Measurements from ENCODE around the gene PCDHGB6. TPM values are rescaled to one million over a fixed set of nuclear protein-coding genes. Genes with fewer than 3 reads are reported as not detected.
A peak's percentile ranks its signal among the peaks of the same experiment; 100 is the strongest.
"Not testable (repeated sequence)": the region's sequence is repeated elsewhere in the genome, so short reads cannot be mapped to it uniquely, and the experiment has no call there.

Gene PCDHGB6
- total RNA-seq, 1 experiment from 2014 or later: 0.23 TPM

DNA sequence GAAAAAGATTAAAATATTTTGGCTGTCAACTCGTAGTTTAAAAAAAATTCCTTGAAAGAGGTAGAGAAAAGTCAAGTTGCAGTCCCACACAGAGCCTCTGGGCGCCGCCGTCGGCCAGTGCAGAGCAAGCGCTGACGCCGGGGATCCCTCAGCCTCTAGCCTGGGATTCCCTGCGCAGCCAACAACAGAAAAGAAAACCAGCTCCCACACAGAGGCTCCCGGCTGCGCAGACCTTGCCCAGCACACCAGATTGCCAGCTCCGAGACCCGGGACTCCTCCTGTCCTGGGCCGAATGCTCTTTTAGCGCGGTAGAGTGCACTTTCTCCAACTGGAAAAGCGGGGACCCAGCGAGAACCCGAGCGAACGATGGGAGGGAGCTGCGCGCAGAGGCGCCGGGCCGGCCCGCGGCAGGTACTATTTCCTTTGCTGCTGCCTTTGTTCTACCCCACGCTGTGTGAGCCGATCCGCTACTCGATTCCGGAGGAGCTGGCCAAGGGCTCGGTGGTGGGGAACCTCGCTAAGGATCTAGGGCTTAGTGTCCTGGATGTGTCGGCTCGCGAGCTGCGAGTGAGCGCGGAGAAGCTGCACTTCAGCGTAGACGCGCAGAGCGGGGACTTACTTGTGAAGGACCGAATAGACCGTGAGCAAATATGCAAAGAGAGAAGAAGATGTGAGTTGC is 9.8 kb downstream of the PCDHGB6 start, which contains the start of gene PCDHGB7:
PCDHGB7 (plus strand) TSS at position 184 of the 679 bp plus-strand sequence; CDS start at position 367, 183 bp downstream.
- intact Hi-C loops (cut with micrococcal nuclease; ENCODE audit: unreplicated experiment): loop anchor here (1.0 to 10.0 kb wide), 2 partner anchors 53 to 107 kb away; partner anchors contain the start of gene PCDHGA5
- peak; percentile 57 for DNase-seq (ENCODE audit: low read depth, low spot score)

DNA sequence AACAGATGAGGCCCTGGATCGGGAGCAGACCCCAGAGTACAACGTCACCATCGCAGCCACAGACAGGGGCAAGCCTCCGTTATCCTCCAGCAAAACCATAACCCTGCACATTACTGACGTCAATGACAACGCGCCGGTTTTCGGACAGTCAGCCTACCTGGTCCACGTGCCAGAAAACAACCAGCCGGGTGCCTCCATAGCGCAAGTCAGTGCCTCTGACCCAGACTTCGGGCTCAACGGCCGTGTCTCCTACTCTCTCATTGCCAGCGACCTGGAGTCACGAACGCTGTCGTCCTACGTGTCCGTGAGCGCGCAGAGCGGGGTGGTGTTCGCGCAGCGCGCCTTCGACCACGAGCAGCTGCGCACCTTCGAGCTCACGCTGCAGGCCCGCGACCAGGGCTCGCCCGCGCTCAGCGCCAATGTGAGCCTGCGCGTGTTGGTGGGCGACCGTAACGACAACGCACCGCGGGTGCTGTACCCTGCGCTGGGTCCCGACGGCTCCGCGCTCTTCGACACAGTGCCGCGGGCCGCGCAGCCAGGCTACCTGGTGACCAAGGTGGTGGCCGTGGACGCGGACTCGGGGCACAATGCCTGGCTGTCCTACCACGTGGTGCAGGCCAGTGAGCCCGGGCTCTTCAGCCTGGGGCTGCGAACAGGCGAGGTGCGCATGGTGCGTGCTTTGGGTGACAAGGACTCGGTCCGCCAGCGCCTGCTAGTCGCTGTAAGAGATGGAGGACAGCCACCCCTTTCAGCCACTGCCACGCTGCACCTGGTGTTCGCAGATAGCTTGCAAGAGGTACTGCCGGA is 11.5 kb downstream of the PCDHGB6 start:
- Histone ChIP-seq H3K4me3 (ENCODE audit: low read depth in 2 of 2, low read length in 2 of 2) (no peak overlapping the region), H3K36me3 (ENCODE audit: control insufficient read depth, insufficient read depth, low read length) (no peaks in the 10 kb centered on the region), H3K4me1 (ENCODE audit: control insufficient read depth, insufficient read depth, low read length) (no peaks in the 10 kb centered on the region; the same call in 1 of the 2 replicates), H3K27ac (ENCODE audit: low read length) (no peak overlapping the region), H3K9me3 (ENCODE audit: control insufficient read depth, insufficient read depth, low read depth, low read length) (peaks cover 7% of the 10 kb centered on the region; the same call in 1 of the 2 replicates), H3K27me3 (ENCODE audit: control insufficient read depth, insufficient read depth, low read length) (no peaks in the 10 kb centered on the region)
- TF ChIP-seq, protein P1, sequence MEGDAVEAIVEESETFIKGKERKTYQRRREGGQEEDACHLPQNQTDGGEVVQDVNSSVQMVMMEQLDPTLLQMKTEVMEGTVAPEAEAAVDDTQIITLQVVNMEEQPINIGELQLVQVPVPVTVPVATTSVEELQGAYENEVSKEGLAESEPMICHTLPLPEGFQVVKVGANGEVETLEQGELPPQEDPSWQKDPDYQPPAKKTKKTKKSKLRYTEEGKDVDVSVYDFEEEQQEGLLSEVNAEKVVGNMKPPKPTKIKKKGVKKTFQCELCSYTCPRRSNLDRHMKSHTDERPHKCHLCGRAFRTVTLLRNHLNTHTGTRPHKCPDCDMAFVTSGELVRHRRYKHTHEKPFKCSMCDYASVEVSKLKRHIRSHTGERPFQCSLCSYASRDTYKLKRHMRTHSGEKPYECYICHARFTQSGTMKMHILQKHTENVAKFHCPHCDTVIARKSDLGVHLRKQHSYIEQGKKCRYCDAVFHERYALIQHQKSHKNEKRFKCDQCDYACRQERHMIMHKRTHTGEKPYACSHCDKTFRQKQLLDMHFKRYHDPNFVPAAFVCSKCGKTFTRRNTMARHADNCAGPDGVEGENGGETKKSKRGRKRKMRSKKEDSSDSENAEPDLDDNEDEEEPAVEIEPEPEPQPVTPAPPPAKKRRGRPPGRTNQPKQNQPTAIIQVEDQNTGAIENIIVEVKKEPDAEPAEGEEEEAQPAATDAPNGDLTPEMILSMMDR (IDR thresholded peaks at IDR 0.05): no peak
- no peak for TF ChIP-seq TCF7L2 (IDR thresholded peaks at IDR 0.05; ENCODE audit: low read depth, low read length)
- TF ChIP-seq POLR2AphosphoS5 (IDR thresholded peaks at IDR 0.05; ENCODE audit: low read depth, low read length): no peak
- TF ChIP-seq, protein P2, sequence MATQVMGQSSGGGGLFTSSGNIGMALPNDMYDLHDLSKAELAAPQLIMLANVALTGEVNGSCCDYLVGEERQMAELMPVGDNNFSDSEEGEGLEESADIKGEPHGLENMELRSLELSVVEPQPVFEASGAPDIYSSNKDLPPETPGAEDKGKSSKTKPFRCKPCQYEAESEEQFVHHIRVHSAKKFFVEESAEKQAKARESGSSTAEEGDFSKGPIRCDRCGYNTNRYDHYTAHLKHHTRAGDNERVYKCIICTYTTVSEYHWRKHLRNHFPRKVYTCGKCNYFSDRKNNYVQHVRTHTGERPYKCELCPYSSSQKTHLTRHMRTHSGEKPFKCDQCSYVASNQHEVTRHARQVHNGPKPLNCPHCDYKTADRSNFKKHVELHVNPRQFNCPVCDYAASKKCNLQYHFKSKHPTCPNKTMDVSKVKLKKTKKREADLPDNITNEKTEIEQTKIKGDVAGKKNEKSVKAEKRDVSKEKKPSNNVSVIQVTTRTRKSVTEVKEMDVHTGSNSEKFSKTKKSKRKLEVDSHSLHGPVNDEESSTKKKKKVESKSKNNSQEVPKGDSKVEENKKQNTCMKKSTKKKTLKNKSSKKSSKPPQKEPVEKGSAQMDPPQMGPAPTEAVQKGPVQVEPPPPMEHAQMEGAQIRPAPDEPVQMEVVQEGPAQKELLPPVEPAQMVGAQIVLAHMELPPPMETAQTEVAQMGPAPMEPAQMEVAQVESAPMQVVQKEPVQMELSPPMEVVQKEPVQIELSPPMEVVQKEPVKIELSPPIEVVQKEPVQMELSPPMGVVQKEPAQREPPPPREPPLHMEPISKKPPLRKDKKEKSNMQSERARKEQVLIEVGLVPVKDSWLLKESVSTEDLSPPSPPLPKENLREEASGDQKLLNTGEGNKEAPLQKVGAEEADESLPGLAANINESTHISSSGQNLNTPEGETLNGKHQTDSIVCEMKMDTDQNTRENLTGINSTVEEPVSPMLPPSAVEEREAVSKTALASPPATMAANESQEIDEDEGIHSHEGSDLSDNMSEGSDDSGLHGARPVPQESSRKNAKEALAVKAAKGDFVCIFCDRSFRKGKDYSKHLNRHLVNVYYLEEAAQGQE (IDR thresholded peaks at IDR 0.05; ENCODE audit: insufficient read depth in 1 of 2, low read depth in 2 of 2, low read length in 1 of 2): no peak
- no peak for TF ChIP-seq SIN3A (IDR thresholded peaks at IDR 0.05; ENCODE audit: borderline replicate concordance, insufficient read depth, low read depth, low read length)
- ATAC-seq (no peak), DNase-seq (ENCODE audit: low read depth, low spot score) (no peak)
- BruUV-seq (replicated peaks): no TSS peak
- CTCF ChIA-PET: no interaction called here
- POLR2A ChIA-PET: no interaction called here
- intact Hi-C loops (cut with micrococcal nuclease; ENCODE audit: unreplicated experiment): loop anchor here (10.0 kb wide), 1 partner anchor 54 kb away; the partner anchor contains the start of gene PCDHGA5
- in situ Hi-C loops (cut with HindIII; ENCODE audit: low pct_unique_long_range_greater_than_20kb, low sequenced_read_pairs): no loop called here

More for the DNA sequence above, 9.8 kb downstream of the PCDHGB6 start, which contains the start of gene PCDHGB7:
- H3K27ac ChIP-seq (ENCODE audit: low read length); H3K36me3 ChIP-seq (ENCODE audit: control insufficient read depth, insufficient read depth, low read length); H3K27me3 ChIP-seq (ENCODE audit: control insufficient read depth, insufficient read depth, low read length); in situ Hi-C loops (cut with HindIII; ENCODE audit: low pct_unique_long_range_greater_than_20kb, low sequenced_read_pairs); H3K4me1 ChIP-seq (ENCODE audit: control insufficient read depth, insufficient read depth, low read length); H3K9me3 ChIP-seq (ENCODE audit: control insufficient read depth, insufficient read depth, low read depth, low read length); BruUV-seq (replicated peaks): not testable (repeated sequence)
- peak within 1 kb of the TSS; percentile 56 to 64 for H3K4me3 ChIP-seq (ENCODE audit: low read depth in 2 of 2, low read length in 2 of 2)
- ChIA-PET CTCF (interaction anchor here (0.6 to 2.2 kb wide), 22 partner anchors 13 to 323 kb away, joined by 3 to 17 read pairs (median 4); partner anchors contain the start of genes PCDHB14, PCDHB2, PCDHGA1 and PCDHGA12), POLR2A (interaction anchor here (0.5 kb wide), 1 partner anchor 145 kb away, joined by 3 read pairs; no protein-coding TSS in a partner anchor)
- ATAC-seq: peak; percentile 99
- TF ChIP-seq, protein P1 (IDR thresholded peaks at IDR 0.05): peak; percentile 99
- TF ChIP-seq TCF7L2 (IDR thresholded peaks at IDR 0.05; ENCODE audit: low read depth, low read length): peak; percentile 18; the same call in 1 of the 2 replicates

All from Panc1 (cell line).